Stimulated activated naive CD8-positive, alpha-beta T cell treated with anti-CD3 and anti-CD28 coated beads, Interleukin-15, Interleukin-2, amounts not matched to agents 100 U/mL and 50 U/mL, for 24 hours (primary cell): ENCODE data around the gene ZNF557.

Experiments used
- ATAC-seq: fragments of 150-1000 bp; cut with Tn5 transposase; one replicate; pipeline ENCODE4 v1.10.0; 2021
- DNase-seq: peaks from one replicate; pipeline ENCODE4 v3.0.0; 2021

Gene ZNF557

DNA sequence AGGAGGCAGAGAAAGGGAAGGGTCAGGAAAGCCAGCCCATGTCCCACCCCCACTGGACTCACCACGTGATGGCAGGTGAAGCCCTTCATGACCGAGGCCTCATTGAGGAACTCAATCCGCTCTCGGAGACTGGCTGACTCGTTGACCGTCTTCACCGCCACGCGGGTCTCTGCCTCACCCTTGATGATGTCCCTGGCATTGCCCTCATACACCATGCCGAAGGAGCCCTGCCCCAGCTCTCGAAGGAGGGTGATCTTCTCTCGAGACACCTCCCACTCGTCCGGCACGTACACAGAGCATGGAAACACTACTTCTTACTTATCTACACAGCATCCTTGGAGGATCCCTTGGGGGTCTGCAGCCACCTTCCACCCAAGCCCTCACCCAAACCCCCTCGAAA lies 55.7 kb downstream of the ZNF557 start:
- DNase-seq (no peak), ATAC-seq (no peak)

DNA sequence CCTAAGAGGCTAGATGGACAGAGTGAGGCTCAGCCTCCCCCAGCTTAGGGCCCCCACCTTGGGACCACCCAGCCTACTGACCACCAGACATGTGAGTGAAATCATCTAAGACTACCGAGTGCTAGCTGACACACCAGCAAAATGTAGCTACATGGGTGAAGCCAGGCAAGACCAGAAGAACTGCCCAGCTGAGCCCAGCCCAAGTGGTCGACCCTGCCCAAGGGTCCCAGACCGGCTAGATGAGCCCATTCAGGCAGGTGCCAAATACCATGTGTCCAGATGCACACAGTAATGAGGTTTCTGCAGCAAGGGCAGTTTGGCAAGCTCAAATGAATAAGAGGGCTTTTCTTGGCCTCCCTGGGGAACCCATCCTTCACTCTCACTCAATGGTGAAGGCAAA lies 56.6 kb downstream of the ZNF557 start:
- ATAC-seq = no peak
- DNase-seq = no peak

DNA sequence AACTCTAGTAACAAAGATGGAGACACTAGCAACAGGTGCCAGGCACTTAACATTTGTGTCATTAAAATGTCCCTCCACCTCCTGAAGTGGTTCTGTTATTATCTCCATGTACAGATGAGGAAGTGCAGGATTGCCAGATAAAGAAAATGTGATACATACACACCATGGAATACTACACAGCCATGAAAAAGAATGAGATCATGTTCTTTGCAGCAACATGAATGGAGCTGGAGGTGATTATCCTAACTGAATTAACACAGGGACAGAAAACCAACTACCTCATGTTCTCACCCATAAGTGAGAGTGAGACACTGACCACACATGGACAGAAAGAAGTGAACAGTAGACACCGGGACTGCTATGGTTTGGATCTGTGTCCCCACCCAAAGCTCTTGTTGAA lies 60.5 kb downstream of the ZNF557 start:
- ATAC-seq = no peak
- DNase-seq = no peak

DNA sequence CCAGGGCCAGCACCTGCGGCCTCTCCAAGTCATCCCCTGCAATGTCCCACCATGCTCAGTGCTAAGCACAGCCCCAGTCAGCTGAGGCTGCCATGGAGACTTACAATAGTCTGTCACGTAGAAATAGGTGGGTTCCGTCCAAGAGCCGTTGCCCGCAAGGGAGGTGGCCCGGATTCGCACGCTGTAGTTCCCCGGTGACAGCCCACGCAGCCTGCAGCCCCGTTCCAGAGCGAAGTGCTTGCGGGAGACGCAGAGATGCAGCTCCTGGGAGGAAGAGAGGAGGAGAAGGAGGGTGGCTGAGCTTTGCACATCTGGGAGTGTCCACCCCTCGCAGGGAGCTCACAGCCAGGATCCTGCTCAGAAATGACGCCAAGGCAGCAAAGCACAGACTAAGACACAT lies 62.6 kb downstream of the ZNF557 start:
- no peak for ATAC-seq
- no peak for DNase-seq

DNA sequence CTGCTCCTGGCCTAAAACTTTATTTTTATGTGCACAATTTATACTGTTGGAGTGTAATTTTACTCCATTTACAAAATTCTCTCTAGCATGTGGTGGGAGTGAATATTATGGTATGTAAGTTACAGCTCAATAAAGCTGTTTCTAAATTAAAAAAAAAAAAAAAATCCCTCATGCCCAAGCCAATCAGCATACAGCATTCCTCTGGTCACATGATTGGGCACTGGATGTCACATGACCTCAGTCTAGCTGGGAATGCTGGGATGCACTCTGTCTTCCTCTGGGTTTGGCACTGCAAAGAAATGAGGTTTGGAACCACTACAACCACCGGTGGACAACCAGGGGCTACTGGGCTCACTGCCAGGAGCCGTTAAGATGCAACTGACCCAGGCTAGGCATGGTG lies 67.6 kb downstream of the ZNF557 start:
- ATAC-seq (no peak), DNase-seq (no peak)
